ENCODE measurements around the gene PIP5K1A.
"Not testable (repeated sequence)": the region's sequence is repeated elsewhere in the genome, so short reads cannot be mapped to it uniquely, and the experiment has no call there.

Gene PIP5K1A

GRCh38 chr1:151193856-151194255 is 4.5 kb upstream of the PIP5K1A start:
- Histone ChIP-seq H3K27me3 (replicated peaks; ENCODE audit: control insufficient read depth, insufficient read depth, low read length) (no peaks in the 10 kb centered on the region), H3K4me3 (ENCODE audit: low read length) (no peak overlapping the region), H3K9me3 (ENCODE audit: control insufficient read depth, low read length) (no peaks in the 10 kb centered on the region), H3K4me1 (ENCODE audit: control insufficient read depth, insufficient read depth, low read length) (peaks cover 17% of the 10 kb centered on the region), H3K36me3 (ENCODE audit: control insufficient read depth, insufficient read depth, low read length, severe bottlenecking) (no peaks in the 10 kb centered on the region), H3K9ac (ENCODE audit: low read length) (no peak overlapping the region)
- DNase-seq (ENCODE audit: low read depth) = no peak

- Histone ChIP-seq H3K9ac (ENCODE audit: low read length) (peak overlapping the region; percentile 81), H3K4me3 (ENCODE audit: low read length) (peak overlapping the region; percentile 74), H3K4me1 (ENCODE audit: control insufficient read depth, insufficient read depth, low read length) (peaks cover 19% of the 10 kb centered on the region)
- not testable (repeated sequence) for H3K27me3 ChIP-seq (replicated peaks; ENCODE audit: control insufficient read depth, insufficient read depth, low read length); H3K9me3 ChIP-seq (ENCODE audit: control insufficient read depth, low read length); H3K36me3 ChIP-seq (ENCODE audit: control insufficient read depth, insufficient read depth, low read length, severe bottlenecking)
- peak; percentile 75 for DNase-seq (ENCODE audit: low read depth)
Observed at GRCh38 chr1:151194894-151195594, 3.3 kb upstream of the PIP5K1A start.

- Histone ChIP-seq H3K9ac (ENCODE audit: low read length) (peak overlapping the region; percentile 81), H3K4me3 (ENCODE audit: low read length) (peak overlapping the region; percentile 74), H3K27me3 (replicated peaks; ENCODE audit: control insufficient read depth, insufficient read depth, low read length) (no peaks in the 10 kb centered on the region), H3K36me3 (ENCODE audit: control insufficient read depth, insufficient read depth, low read length, severe bottlenecking) (no peaks in the 10 kb centered on the region), H3K9me3 (ENCODE audit: control insufficient read depth, low read length) (no peaks in the 10 kb centered on the region), H3K4me1 (ENCODE audit: control insufficient read depth, insufficient read depth, low read length) (peaks cover 25% of the 10 kb centered on the region)
- DNase-seq (ENCODE audit: low read depth) = peak; percentile 92
Observed at GRCh38 chr1:151196292-151196800, 2.0 kb upstream of the PIP5K1A start.

GRCh38 chr1:151197863-151198253 is 494 bp upstream of the PIP5K1A start:
- Histone ChIP-seq H3K9ac (ENCODE audit: low read length) (peak overlapping the region; percentile 97), H3K9me3 (ENCODE audit: control insufficient read depth, low read length) (no peaks in the 10 kb centered on the region), H3K4me1 (ENCODE audit: control insufficient read depth, insufficient read depth, low read length) (peaks cover 37% of the 10 kb centered on the region), H3K4me3 (ENCODE audit: low read length) (peak overlapping the region; percentile 99), H3K36me3 (ENCODE audit: control insufficient read depth, insufficient read depth, low read length, severe bottlenecking) (peaks cover 6% of the 10 kb centered on the region), H3K27me3 (replicated peaks; ENCODE audit: control insufficient read depth, insufficient read depth, low read length) (no peaks in the 10 kb centered on the region)
- DNase-seq (ENCODE audit: low read depth) = no peak

- peak; percentile 88 for DNase-seq (ENCODE audit: low read depth)
- Histone ChIP-seq H3K9ac (ENCODE audit: low read length) (peak overlapping the region; percentile 97), H3K4me3 (ENCODE audit: low read length) (peak overlapping the region; percentile 99), H3K36me3 (ENCODE audit: control insufficient read depth, insufficient read depth, low read length, severe bottlenecking) (peaks cover 17% of the 10 kb centered on the region), H3K4me1 (ENCODE audit: control insufficient read depth, insufficient read depth, low read length) (peaks cover 32% of the 10 kb centered on the region), H3K9me3 (ENCODE audit: control insufficient read depth, low read length) (no peaks in the 10 kb centered on the region), H3K27me3 (replicated peaks; ENCODE audit: control insufficient read depth, insufficient read depth, low read length) (no peaks in the 10 kb centered on the region)
Observed at GRCh38 chr1:151199873-151200581, 1.7 kb downstream of the PIP5K1A start.

GRCh38 chr1:151205381-151205965 is 7.1 kb downstream of the PIP5K1A start:
- H3K9ac ChIP-seq (ENCODE audit: low read length); H3K27me3 ChIP-seq (replicated peaks; ENCODE audit: control insufficient read depth, insufficient read depth, low read length); H3K9me3 ChIP-seq (ENCODE audit: control insufficient read depth, low read length); DNase-seq (ENCODE audit: low read depth); H3K4me3 ChIP-seq (ENCODE audit: low read length): not testable (repeated sequence)
- H3K36me3 ChIP-seq (ENCODE audit: control insufficient read depth, insufficient read depth, low read length, severe bottlenecking) = peaks cover 53% of the 10 kb centered on the region
- peaks cover 34% of the 10 kb centered on the region for H3K4me1 ChIP-seq (ENCODE audit: control insufficient read depth, insufficient read depth, low read length)

GRCh38 chr1:151210830-151211229 is 12.5 kb downstream of the PIP5K1A start:
- DNase-seq (ENCODE audit: low read depth) = peak; percentile 27
- no peak overlapping the region for H3K4me3 ChIP-seq (ENCODE audit: low read length)
- no peaks in the 10 kb centered on the region for H3K27me3 ChIP-seq (replicated peaks; ENCODE audit: control insufficient read depth, insufficient read depth, low read length)
- no peaks in the 10 kb centered on the region for H3K9me3 ChIP-seq (ENCODE audit: control insufficient read depth, low read length)
- H3K9ac ChIP-seq (ENCODE audit: low read length) = no peak overlapping the region
- peaks cover 20% of the 10 kb centered on the region for H3K4me1 ChIP-seq (ENCODE audit: control insufficient read depth, insufficient read depth, low read length)
- peaks cover 65% of the 10 kb centered on the region for H3K36me3 ChIP-seq (ENCODE audit: control insufficient read depth, insufficient read depth, low read length, severe bottlenecking)

- no peak for DNase-seq (ENCODE audit: low read depth)
- peaks cover 55% of the 10 kb centered on the region for H3K36me3 ChIP-seq (ENCODE audit: control insufficient read depth, insufficient read depth, low read length, severe bottlenecking)
Observed at GRCh38 chr1:151211972-151212705, 13.8 kb downstream of the PIP5K1A start.

GRCh38 chr1:151213560-151213959 is 15.2 kb downstream of the PIP5K1A start:
- Histone ChIP-seq H3K36me3 (ENCODE audit: control insufficient read depth, insufficient read depth, low read length, severe bottlenecking) (peaks cover 41% of the 10 kb centered on the region), H3K27me3 (replicated peaks; ENCODE audit: control insufficient read depth, insufficient read depth, low read length) (no peaks in the 10 kb centered on the region), H3K4me1 (ENCODE audit: control insufficient read depth, insufficient read depth, low read length) (peaks cover 7% of the 10 kb centered on the region), H3K4me3 (ENCODE audit: low read length) (no peak overlapping the region), H3K9me3 (ENCODE audit: control insufficient read depth, low read length) (no peaks in the 10 kb centered on the region), H3K9ac (ENCODE audit: low read length) (no peak overlapping the region)
- no peak for DNase-seq (ENCODE audit: low read depth)

More at GRCh38 chr1:151211972-151212705, 13.8 kb downstream of the PIP5K1A start:
- peaks cover 12% of the 10 kb centered on the region for H3K4me1 ChIP-seq (ENCODE audit: control insufficient read depth, insufficient read depth, low read length)
- no peak overlapping the region for H3K9ac ChIP-seq (ENCODE audit: low read length)
- H3K27me3 ChIP-seq (replicated peaks; ENCODE audit: control insufficient read depth, insufficient read depth, low read length) = no peaks in the 10 kb centered on the region
- H3K4me3 ChIP-seq (ENCODE audit: low read length) = no peak overlapping the region
- H3K9me3 ChIP-seq (ENCODE audit: control insufficient read depth, low read length) = no peaks in the 10 kb centered on the region

- H3K4me1 ChIP-seq (ENCODE audit: control insufficient read depth, insufficient read depth, low read length) = peaks cover 27% of the 10 kb centered on the region
- H3K9ac ChIP-seq (ENCODE audit: low read length) = no peak overlapping the region
- H3K4me3 ChIP-seq (ENCODE audit: low read length) = no peak overlapping the region
- peaks cover 21% of the 10 kb centered on the region for H3K36me3 ChIP-seq (ENCODE audit: control insufficient read depth, insufficient read depth, low read length, severe bottlenecking)
- H3K9me3 ChIP-seq (ENCODE audit: control insufficient read depth, low read length) = no peaks in the 10 kb centered on the region
- H3K27me3 ChIP-seq (replicated peaks; ENCODE audit: control insufficient read depth, insufficient read depth, low read length) = no peaks in the 10 kb centered on the region
- DNase-seq (ENCODE audit: low read depth) = no peak
Observed at GRCh38 chr1:151221616-151222015, 23.3 kb downstream of the PIP5K1A start.

GRCh38 chr1:151222130-151222529 is 23.8 kb downstream of the PIP5K1A start:
- Histone ChIP-seq H3K9ac (ENCODE audit: low read length) (no peak overlapping the region), H3K4me3 (ENCODE audit: low read length) (no peak overlapping the region), H3K27me3 (replicated peaks; ENCODE audit: control insufficient read depth, insufficient read depth, low read length) (no peaks in the 10 kb centered on the region), H3K4me1 (ENCODE audit: control insufficient read depth, insufficient read depth, low read length) (peaks cover 27% of the 10 kb centered on the region), H3K36me3 (ENCODE audit: control insufficient read depth, insufficient read depth, low read length, severe bottlenecking) (peaks cover 26% of the 10 kb centered on the region), H3K9me3 (ENCODE audit: control insufficient read depth, low read length) (no peaks in the 10 kb centered on the region)
- no peak for DNase-seq (ENCODE audit: low read depth)

Data from adipocyte (in vitro differentiated cells).